ENCODE measurements around the gene MME. TPM values are rescaled to one million over a fixed set of nuclear protein-coding genes. Genes with fewer than 3 reads are reported as not detected.

MME gene
- total and polyA plus RNA-seq, 2 of the 8 experiments (the other 6 are each of a cell fraction or from before 2014, with no cell fraction given) = 5.0 to 39.6 TPM

DNA sequence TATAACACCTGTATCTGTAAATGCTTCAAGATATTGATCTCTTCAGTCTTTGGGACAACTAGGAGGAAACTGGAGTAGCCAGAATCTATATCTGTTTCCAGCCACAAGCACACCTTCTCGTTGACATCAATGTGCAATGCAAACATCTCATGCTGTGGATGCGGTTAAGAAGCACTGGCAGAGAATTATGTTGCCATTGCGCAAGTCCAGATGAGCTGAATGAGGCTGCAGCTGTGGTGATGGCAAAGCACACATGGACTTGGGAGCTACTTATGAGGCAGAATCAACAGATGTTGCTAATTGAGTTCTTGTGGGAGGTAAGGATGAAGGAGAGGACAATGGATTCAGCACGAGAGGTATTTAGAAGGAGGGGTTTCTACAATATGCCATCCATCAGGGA is 122.5 kb downstream of the MME start:
- Histone ChIP-seq H3K79me1 (ENCODE audit: low read depth, low read length) (no peaks in the 10 kb centered on the region), H3K4ac (replicated peaks; ENCODE audit: insufficient read length, low read depth, low read length) (no peak overlapping the region), H4K20me1 (replicated peaks in 1 of 2; ENCODE audit: control insufficient read depth in 1 of 2, insufficient read depth in 2 of 2, low read length in 2 of 2) (no peaks in the 10 kb centered on the region), H4K8ac (ENCODE audit: extremely low read depth, insufficient read depth, low read length) (no peak overlapping the region), H2BK12ac (ENCODE audit: low read depth, low read length) (no peak overlapping the region), H3K27me3 (replicated peaks in 1 of 4; ENCODE audit: control insufficient read depth in 3 of 4, extremely low read depth in 1 of 4, insufficient read depth in 3 of 4, low read length in 3 of 4) (no peaks in the 10 kb centered on the region), H3K9me3 (ENCODE audit: insufficient read depth in 2 of 2, low read depth in 1 of 2, low read length in 1 of 2) (no peaks in the 10 kb centered on the region), H3K14ac (ENCODE audit: insufficient read length) (no peak overlapping the region), H2BK120ac (replicated peaks; ENCODE audit: low read depth, low read length) (no peak overlapping the region), H2AFZ (ENCODE audit: low read length) (no peak overlapping the region), H2BK15ac (ENCODE audit: low read length) (no peak overlapping the region), H3K9ac (replicated peaks in 1 of 4; ENCODE audit: extremely low read depth in 1 of 4, low read depth in 3 of 4, low read length in 3 of 4) (no peak overlapping the region), H3K27ac (ENCODE audit: low read depth, low read length) (no peak overlapping the region), H3K23ac (ENCODE audit: insufficient read length) (no peak overlapping the region), H3K4me3 (ENCODE audit: extremely low read depth in 1 of 4, insufficient read depth in 2 of 4, low read depth in 3 of 4, low read length in 4 of 4) (no peak overlapping the region), H3K56ac (replicated peaks; ENCODE audit: insufficient read length, low read depth, low read length) (no peak overlapping the region), H2BK20ac (ENCODE audit: low read length) (no peak overlapping the region), H3K18ac (ENCODE audit: extremely low read depth, low read length) (no peak overlapping the region), H2AK5ac (ENCODE audit: low read depth, low read length) (no peak overlapping the region), H3K4me2 (ENCODE audit: insufficient read depth in 1 of 2, low read depth in 2 of 2, low read length in 2 of 2) (no peak overlapping the region), H3K36me3 (ENCODE audit: control insufficient read depth in 2 of 4, insufficient read depth in 4 of 4, low read length in 3 of 4) (no peaks in the 10 kb centered on the region), H4K91ac (replicated peaks; ENCODE audit: insufficient read length, low read length) (no peak overlapping the region), H3K79me2 (ENCODE audit: control insufficient read depth in 1 of 2, insufficient read depth in 2 of 2, low read length in 2 of 2) (no peaks in the 10 kb centered on the region), H2BK5ac (ENCODE audit: low read depth, low read length) (no peak overlapping the region), H4K5ac (ENCODE audit: insufficient read length, low read depth, low read length) (no peak overlapping the region), H3K23me2 (ENCODE audit: low read depth, low read length) (no peaks in the 10 kb centered on the region; the same call in 1 of the 2 replicates), H3K4me1 (replicated peaks in 1 of 4; ENCODE audit: control insufficient read depth in 3 of 4, insufficient read depth in 4 of 4, low read length in 3 of 4) (no peaks in the 10 kb centered on the region)
- peak; percentile 59 for TF ChIP-seq CEBPB (IDR thresholded peaks at IDR 0.05; ENCODE audit: low read depth, low read length)
- TF ChIP-seq BCL11A (IDR thresholded peaks at IDR 0.05; ENCODE audit: low read depth in 2 of 2, low read length in 2 of 2) = no peak
- 85% methylated on average over 4 of the region's 4 CpGs; no CpG with 5 or more reads in 1 of the 2 experiments for WGBS, 2 experiments (ENCODE audit: extremely low coverage in 1 of 2, insufficient coverage in 1 of 2, insufficient read length in 1 of 2, insufficient replicate concordance in 2 of 2, low coverage in 1 of 2, low lambda C conversion rate in 2 of 2, missing lambda C conversion rate in 1 of 2)
- POLR2A ChIA-PET (ENCODE audit: partially characterized antibody) = no interaction called here
- CTCF ChIA-PET (ENCODE audit: partially characterized antibody) = interaction anchor here (1.3 kb wide), 1 partner anchor 120 kb away, joined by 3 read pairs; no protein-coding TSS in a partner anchor
- DNase-seq (ENCODE audit: low read depth in 1 of 2, low spot score in 2 of 2) (no peak), FAIRE-seq (no peak)

Measured in H1 (cell line).